Measurements from ENCODE around the gene DNMT1. TPM values are rescaled to one million over a fixed set of nuclear protein-coding genes. Genes with fewer than 3 reads are reported as not detected.

Gene DNMT1
- total and polyA plus RNA-seq, 4 donors, result 32.8 to 85.7 (median 45.2) TPM

DNA sequence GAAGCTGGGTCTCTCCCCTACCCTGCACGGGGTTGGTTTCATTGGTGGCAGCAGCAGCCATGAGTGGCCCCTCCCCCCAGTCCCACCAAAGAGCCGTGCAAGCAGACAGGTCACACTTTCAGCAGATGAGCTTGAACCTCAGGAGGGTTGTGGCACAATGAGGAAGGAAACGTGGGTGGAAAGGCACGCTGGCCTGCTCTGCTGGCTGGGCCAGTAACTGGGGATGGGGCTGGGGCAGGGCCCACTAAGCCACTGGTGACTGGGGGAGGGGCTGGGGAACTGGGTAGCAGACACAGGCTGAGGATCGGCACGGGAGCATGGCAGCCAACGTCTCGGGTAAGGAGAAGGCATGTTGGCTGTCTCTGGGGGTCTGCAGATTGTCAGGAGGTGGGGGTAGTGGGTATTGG lies 83.3 kb downstream of the DNMT1 start, which contains the start of gene P2RY11:
Gene P2RY11, plus strand, starts transcription at position 289 of the 407 bp plus-strand sequence. Its CDS starts 29 bp downstream, at position 318.
- 41 to 49% methylated on average over 8 of the region's 8 CpGs for WGBS, 2 donors
- Histone ChIP-seq H3K9me3 (ENCODE audit: control insufficient read depth in 4 of 4, insufficient read depth in 3 of 4, low read length in 3 of 4) (no peaks in the 10 kb centered on the region), H3K36me3 (ENCODE audit: control insufficient read depth in 4 of 4, insufficient read depth in 4 of 4, low read length in 4 of 4) (peaks cover 11 to 64% (median 23%) of the 10 kb centered on the region in 4 donors), H3K4me1 (ENCODE audit: control insufficient read depth in 5 of 5, insufficient read depth in 5 of 5, low read length in 5 of 5) (peaks cover 0 to 8% (median 4%) of the 10 kb centered on the region in 5 donors), H3K9ac (ENCODE audit: insufficient read depth in 1 of 2, low read length in 2 of 2) (no peak within 1 kb of the TSS), H3K27me3 (ENCODE audit: control insufficient read depth in 3 of 3, insufficient read depth in 3 of 3, low read length in 2 of 3) (no peaks in the 10 kb centered on the region), H3K4me3 (no peak within 1 kb of the TSS), H3K27ac (ENCODE audit: low read depth in 1 of 2, low read length in 1 of 2) (peak within 1 kb of the TSS in 1 of 2 donors; percentile 17)
- TF ChIP-seq, protein P1, sequence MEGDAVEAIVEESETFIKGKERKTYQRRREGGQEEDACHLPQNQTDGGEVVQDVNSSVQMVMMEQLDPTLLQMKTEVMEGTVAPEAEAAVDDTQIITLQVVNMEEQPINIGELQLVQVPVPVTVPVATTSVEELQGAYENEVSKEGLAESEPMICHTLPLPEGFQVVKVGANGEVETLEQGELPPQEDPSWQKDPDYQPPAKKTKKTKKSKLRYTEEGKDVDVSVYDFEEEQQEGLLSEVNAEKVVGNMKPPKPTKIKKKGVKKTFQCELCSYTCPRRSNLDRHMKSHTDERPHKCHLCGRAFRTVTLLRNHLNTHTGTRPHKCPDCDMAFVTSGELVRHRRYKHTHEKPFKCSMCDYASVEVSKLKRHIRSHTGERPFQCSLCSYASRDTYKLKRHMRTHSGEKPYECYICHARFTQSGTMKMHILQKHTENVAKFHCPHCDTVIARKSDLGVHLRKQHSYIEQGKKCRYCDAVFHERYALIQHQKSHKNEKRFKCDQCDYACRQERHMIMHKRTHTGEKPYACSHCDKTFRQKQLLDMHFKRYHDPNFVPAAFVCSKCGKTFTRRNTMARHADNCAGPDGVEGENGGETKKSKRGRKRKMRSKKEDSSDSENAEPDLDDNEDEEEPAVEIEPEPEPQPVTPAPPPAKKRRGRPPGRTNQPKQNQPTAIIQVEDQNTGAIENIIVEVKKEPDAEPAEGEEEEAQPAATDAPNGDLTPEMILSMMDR (IDR thresholded peaks at IDR 0.05; ENCODE audit: control extremely low read depth, extremely low read depth), result no peak
- DNase-seq, result no peak
- ATAC-seq (ENCODE audit: insufficient read depth, low FRiP score), result no peak

DNA sequence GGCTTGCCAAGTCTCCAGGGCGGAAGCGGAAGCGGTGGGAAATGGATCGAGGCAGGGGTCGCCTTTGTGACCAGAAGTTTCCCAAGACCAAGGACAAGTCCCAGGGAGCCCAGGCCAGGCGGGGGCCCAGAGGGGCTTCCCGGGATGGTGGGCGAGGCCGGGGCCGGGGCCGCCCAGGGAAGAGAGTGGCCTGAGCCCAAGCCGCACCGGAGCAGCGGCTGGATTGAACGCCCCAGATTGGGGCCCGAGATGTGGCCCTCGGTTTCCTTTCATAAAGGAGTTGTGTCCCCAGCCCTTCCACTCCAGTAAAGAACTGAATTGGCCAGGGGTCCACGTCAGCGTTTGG lies 83.8 kb downstream of the DNMT1 start:
- peaks cover 0 to 8% (median 4%) of the 10 kb centered on the region in 5 donors for H3K4me1 ChIP-seq (ENCODE audit: control insufficient read depth in 5 of 5, insufficient read depth in 5 of 5, low read length in 5 of 5)
- no peak for DNase-seq

DNA sequence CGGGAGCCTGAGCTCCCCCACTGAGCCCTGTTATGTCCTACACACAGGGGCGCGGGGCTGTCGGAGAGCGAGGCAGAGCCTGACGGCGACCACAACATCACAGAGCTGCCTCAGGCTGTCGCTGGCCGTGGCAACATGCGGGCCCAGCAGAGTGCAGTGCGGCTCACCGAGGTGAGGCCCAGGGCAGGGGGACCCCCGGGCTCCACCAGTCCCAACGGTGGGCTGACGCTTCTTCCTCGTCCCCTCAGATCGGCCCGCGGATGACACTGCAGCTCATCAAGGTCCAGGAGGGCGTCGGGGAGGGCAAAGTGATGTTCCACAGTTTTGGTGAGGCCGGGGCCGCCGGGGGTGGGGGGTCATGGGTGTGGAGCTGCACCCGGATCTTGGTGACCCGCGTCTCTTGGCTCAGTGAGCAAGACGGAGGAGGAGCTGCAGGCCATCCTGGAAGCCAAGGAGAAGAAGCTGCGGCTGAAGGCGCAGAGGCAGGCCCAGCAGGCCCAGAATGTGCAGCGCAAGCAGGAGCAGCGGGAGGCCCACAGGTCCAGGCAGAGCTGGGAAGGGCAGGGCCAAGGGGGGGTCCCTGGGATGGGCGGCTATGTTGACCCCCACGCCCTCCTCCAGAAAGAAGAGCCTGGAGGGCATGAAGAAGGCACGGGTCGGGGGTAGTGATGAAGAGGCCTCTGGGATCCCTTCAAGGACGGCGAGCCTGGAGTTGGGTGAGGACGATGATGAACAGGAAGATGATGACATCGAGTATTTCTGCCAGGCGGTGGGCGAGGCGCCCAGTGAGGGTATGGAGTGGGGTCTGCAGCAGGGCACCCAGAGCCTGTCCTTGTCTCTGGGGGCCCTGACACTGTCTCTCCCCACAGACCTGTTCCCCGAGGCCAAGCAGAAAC lies 84.4 kb downstream of the DNMT1 start:
- no peak overlapping the region for H3K9ac ChIP-seq (ENCODE audit: insufficient read depth in 1 of 2, low read length in 2 of 2)
- peaks cover 0 to 14% (median 5%) of the 10 kb centered on the region in 5 donors for H3K4me1 ChIP-seq (ENCODE audit: control insufficient read depth in 5 of 5, insufficient read depth in 5 of 5, low read length in 5 of 5)
- no peak overlapping the region for H3K27ac ChIP-seq (ENCODE audit: low read depth in 1 of 2, low read length in 1 of 2)
- TF ChIP-seq, protein P1 (IDR thresholded peaks at IDR 0.05; ENCODE audit: control extremely low read depth, extremely low read depth), result no peak
- ATAC-seq (ENCODE audit: insufficient read depth, low FRiP score) (no peak), DNase-seq (no peak)
- no peaks in the 10 kb centered on the region for H3K9me3 ChIP-seq (ENCODE audit: control insufficient read depth in 4 of 4, insufficient read depth in 3 of 4, low read length in 3 of 4)
- H3K27me3 ChIP-seq (ENCODE audit: control insufficient read depth in 3 of 3, insufficient read depth in 3 of 3, low read length in 2 of 3), result no peaks in the 10 kb centered on the region
- peaks cover 11 to 53% (median 22%) of the 10 kb centered on the region in 4 donors for H3K36me3 ChIP-seq (ENCODE audit: control insufficient read depth in 4 of 4, insufficient read depth in 4 of 4, low read length in 4 of 4)
- no peak overlapping the region for H3K4me3 ChIP-seq
- 85 to 91% methylated on average over 43 to 44 of the region's 44 CpGs for WGBS, 2 donors

More for the DNA sequence above, 83.8 kb downstream of the DNMT1 start:
- ATAC-seq (ENCODE audit: insufficient read depth, low FRiP score), result no peak
- Histone ChIP-seq H3K27me3 (ENCODE audit: control insufficient read depth in 3 of 3, insufficient read depth in 3 of 3, low read length in 2 of 3) (no peaks in the 10 kb centered on the region), H3K4me3 (no peak overlapping the region), H3K36me3 (ENCODE audit: control insufficient read depth in 4 of 4, insufficient read depth in 4 of 4, low read length in 4 of 4) (peaks cover 11 to 60% (median 22%) of the 10 kb centered on the region in 4 donors), H3K27ac (ENCODE audit: low read depth in 1 of 2, low read length in 1 of 2) (no peak overlapping the region), H3K9me3 (ENCODE audit: control insufficient read depth in 4 of 4, insufficient read depth in 3 of 4, low read length in 3 of 4) (no peaks in the 10 kb centered on the region), H3K9ac (ENCODE audit: insufficient read depth in 1 of 2, low read length in 2 of 2) (no peak overlapping the region)
- 86 to 93% methylated on average over 19 of the region's 19 CpGs for WGBS, 2 donors
- TF ChIP-seq, protein P1 (IDR thresholded peaks at IDR 0.05; ENCODE audit: control extremely low read depth, extremely low read depth), result no peak

Data from lung (tissue), 12 donors.